DOHH2 (cell line): ENCODE data around the gene NUTM2F.

Source experiments
- H3F3A ChIP-seq: fragments of 200-600 bp; sonication (generic), shearing (Covaris generic); 2 replicates; pipeline ENCODE4 v1.6.0; 2016; ENCODE audit warnings: antibody characterized with exemption, mild to moderate bottlenecking; ENCODE audit not compliant: control insufficient read depth, insufficient read depth
- H3K27ac ChIP-seq: fragments of 200-600 bp; sonication (generic); 2 replicates; pipeline ENCODE4 v1.5.1; 2014; ENCODE audit warnings: low read depth, mild to moderate bottlenecking, low read length, moderate library complexity
- H3K27me3 ChIP-seq: fragments of 200-600 bp; sonication (generic); 2 replicates; pipeline ENCODE4 v1.6.1; 2014; ENCODE audit warnings: mild to moderate bottlenecking, low read length, mixed read lengths; ENCODE audit not compliant: control insufficient read depth
- H3K36me3 ChIP-seq: fragments of 200-600 bp; sonication (generic); 2 replicates; pipeline ENCODE4 v1.6.1; 2014; ENCODE audit warnings: mild to moderate bottlenecking, low read length, moderate library complexity, mixed read lengths; ENCODE audit not compliant: control insufficient read depth
- H3K4me1 ChIP-seq: fragments of 200-600 bp; sonication (generic); 2 replicates; pipeline ENCODE4 v1.6.1; 2014; ENCODE audit warnings: mild to moderate bottlenecking, low read length, mixed read lengths; ENCODE audit not compliant: control insufficient read depth
- H3K4me2 ChIP-seq: fragments of 200-600 bp; sonication (generic); 2 replicates; pipeline ENCODE4 v1.6.0; 2014; ENCODE audit warnings: mild to moderate bottlenecking, low read length, moderate library complexity
- H3K4me3 ChIP-seq: fragments of 200-600 bp; sonication (generic); 2 replicates; pipeline ENCODE4 v1.5.1; 2014; ENCODE audit warnings: mild to moderate bottlenecking, low read length, mixed read lengths
- H3K79me2 ChIP-seq: fragments of 200-600 bp; sonication (generic); 2 replicates; pipeline ENCODE4 v1.6.1; 2014; ENCODE audit warnings: mild to moderate bottlenecking, low read length, mixed read lengths; ENCODE audit not compliant: control insufficient read depth
- H3K9me2 ChIP-seq: fragments of 200-600 bp; sonication (generic); replicated peaks from 2 replicates; pipeline ENCODE4 v1.6.1; 2014; ENCODE audit warnings: mild to moderate bottlenecking, low read length, mixed read lengths; ENCODE audit not compliant: control insufficient read depth
- H3K9me3 ChIP-seq: fragments of 200-600 bp; sonication (generic); 2 replicates; pipeline ENCODE4 v1.6.1; 2014; ENCODE audit warnings: antibody characterized with exemption, low read length, mixed read lengths; ENCODE audit not compliant: control insufficient read depth, insufficient read depth
- H4K20me1 ChIP-seq: fragments of 200-600 bp; sonication (generic); 2 replicates; pipeline ENCODE4 v1.6.0; 2014; ENCODE audit warnings: low read depth, mild to moderate bottlenecking, antibody characterized with exemption, low read length, moderate library complexity; ENCODE audit not compliant: control insufficient read depth, insufficient read depth
- EZH2phosphoT487 ChIP-seq: fragments of 200-600 bp; sonication (generic); IDR thresholded peaks from 2 replicates; pipeline ENCODE4 v1.6.1; 2017; ENCODE audit warnings: borderline replicate concordance, mild to moderate bottlenecking, antibody characterized with exemption, low read length, moderate library complexity, mixed read lengths
- TF ChIP-seq, protein P1 (sequence below): fragments of 200-600 bp; sonication (generic); IDR thresholded peaks from one replicate; pipeline ENCODE4 v1.5.1; 2014; ENCODE audit warnings: antibody characterized with exemption, mild to moderate bottlenecking, low read depth, low read length; ENCODE audit not compliant: poor library complexity, severe bottlenecking

NUTM2F gene

DNA sequence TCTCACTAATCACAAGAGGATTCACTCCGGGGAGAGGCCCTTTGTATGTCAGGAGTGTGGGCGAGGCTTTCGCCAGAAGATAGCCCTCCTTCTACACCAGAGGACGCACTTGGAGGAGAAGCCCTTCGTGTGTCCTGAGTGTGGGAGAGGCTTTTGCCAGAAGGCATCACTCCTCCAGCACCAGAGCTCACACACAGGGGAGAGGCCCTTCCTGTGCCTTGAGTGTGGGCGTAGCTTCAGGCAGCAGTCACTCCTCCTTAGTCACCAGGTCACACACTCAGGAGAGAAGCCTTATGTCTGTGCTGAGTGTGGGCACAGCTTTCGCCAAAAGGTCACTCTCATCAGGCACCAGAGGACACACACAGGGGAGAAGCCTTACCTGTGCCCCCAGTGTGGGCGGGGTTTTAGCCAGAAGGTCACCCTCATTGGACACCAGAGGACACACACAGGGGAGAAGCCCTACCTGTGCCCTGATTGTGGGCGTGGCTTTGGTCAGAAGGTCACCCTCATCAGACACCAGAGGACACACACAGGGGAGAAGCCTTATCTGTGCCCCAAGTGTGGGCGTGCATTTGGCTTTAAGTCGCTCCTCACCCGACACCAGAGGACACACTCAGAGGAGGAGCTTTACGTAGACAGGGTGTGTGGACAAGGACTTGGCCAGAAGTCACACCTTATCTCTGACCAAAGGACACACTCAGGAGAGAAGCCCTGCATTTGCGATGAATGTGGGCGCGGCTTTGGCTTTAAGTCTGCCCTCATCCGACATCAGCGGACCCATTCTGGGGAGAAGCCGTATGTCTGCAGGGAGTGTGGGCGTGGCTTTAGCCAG lies 27.8 kb downstream of the NUTM2F start:
- TF ChIP-seq, protein P1, sequence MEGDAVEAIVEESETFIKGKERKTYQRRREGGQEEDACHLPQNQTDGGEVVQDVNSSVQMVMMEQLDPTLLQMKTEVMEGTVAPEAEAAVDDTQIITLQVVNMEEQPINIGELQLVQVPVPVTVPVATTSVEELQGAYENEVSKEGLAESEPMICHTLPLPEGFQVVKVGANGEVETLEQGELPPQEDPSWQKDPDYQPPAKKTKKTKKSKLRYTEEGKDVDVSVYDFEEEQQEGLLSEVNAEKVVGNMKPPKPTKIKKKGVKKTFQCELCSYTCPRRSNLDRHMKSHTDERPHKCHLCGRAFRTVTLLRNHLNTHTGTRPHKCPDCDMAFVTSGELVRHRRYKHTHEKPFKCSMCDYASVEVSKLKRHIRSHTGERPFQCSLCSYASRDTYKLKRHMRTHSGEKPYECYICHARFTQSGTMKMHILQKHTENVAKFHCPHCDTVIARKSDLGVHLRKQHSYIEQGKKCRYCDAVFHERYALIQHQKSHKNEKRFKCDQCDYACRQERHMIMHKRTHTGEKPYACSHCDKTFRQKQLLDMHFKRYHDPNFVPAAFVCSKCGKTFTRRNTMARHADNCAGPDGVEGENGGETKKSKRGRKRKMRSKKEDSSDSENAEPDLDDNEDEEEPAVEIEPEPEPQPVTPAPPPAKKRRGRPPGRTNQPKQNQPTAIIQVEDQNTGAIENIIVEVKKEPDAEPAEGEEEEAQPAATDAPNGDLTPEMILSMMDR, result no peak
- no peak for TF ChIP-seq EZH2phosphoT487
- Histone ChIP-seq H4K20me1 (no peaks in the 10 kb centered on the region), H3F3A (no peaks in the 10 kb centered on the region), H3K9me3 (no peaks in the 10 kb centered on the region), H3K4me3 (no peak overlapping the region), H3K4me1 (no peaks in the 10 kb centered on the region), H3K4me2 (no peak overlapping the region), H3K36me3 (no peaks in the 10 kb centered on the region), H3K27me3 (no peaks in the 10 kb centered on the region), H3K27ac (no peak overlapping the region), H3K9me2 (no peaks in the 10 kb centered on the region), H3K79me2 (no peaks in the 10 kb centered on the region)

DNA sequence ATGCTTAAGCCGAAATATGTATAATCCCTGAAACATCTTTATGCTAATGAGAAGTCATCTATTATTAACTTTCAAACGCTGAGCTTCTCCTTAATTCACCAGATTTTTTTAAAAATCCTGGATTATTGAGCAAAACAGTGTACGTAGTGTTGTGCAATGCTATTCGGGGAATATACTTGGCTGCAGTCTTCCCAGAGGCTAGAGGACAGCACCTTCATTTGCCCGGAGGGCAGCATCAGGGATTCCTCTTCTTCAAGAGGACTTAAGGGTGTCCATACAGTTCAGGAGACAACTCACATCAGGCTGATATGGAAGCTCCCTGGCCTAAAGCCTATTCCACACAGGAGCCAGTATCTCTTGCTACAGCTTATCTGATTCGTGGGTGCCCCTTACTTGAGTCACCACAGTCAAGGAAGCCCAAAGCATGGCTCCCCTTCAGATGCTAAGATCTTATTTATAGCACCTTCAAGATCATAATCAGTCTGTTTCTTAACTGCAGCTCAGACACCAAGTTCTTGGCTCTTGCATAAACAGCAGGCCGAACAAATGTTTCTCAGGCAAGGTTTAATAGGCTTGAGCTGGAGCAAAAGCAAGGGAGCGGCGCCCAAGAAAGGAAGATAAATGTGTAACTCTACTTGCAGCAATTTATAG lies 29.4 kb downstream of the NUTM2F start:
- no peaks in the 10 kb centered on the region for H3K27me3 ChIP-seq
- TF ChIP-seq, protein P1, result no peak
- TF ChIP-seq EZH2phosphoT487, result no peak
- no peaks in the 10 kb centered on the region for H3K36me3 ChIP-seq
- no peak overlapping the region for H3K4me3 ChIP-seq
- no peak overlapping the region for H3K27ac ChIP-seq
- no peaks in the 10 kb centered on the region for H3K79me2 ChIP-seq
- H3K9me2 ChIP-seq, result no peaks in the 10 kb centered on the region
- no peaks in the 10 kb centered on the region for H4K20me1 ChIP-seq
- H3K9me3 ChIP-seq, result no peaks in the 10 kb centered on the region
- no peaks in the 10 kb centered on the region for H3K4me1 ChIP-seq
- H3K4me2 ChIP-seq, result no peak overlapping the region
- no peaks in the 10 kb centered on the region for H3F3A ChIP-seq

DNA sequence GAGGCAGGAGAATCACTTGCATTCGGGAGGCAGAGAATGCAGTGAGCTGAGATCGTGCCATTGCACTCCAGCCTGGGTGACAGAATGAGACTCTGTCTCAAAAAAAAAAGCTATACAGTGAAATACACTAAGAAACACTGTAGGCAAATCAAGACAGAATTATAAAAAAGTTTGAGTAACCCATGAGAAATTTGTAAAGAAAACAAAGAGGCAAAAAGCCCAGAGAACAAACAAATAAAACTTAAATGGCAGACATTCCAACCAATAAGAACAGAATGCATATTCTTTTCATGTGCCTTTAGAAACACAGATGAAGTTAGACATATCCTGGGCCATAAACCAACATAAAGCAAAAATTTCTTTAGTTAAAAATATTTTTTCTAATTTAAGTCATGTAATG lies 38.8 kb downstream of the NUTM2F start:
- H3K4me2 ChIP-seq, result no peak overlapping the region
- H3K27ac ChIP-seq, result no peak overlapping the region
- no peaks in the 10 kb centered on the region for H3K4me1 ChIP-seq
- H3K4me3 ChIP-seq, result no peak overlapping the region
- TF ChIP-seq, protein P1, result no peak
- TF ChIP-seq EZH2phosphoT487, result no peak
- no peaks in the 10 kb centered on the region for H3F3A ChIP-seq
- no peaks in the 10 kb centered on the region for H4K20me1 ChIP-seq
- H3K9me2 ChIP-seq, result no peaks in the 10 kb centered on the region
- no peaks in the 10 kb centered on the region for H3K79me2 ChIP-seq
- no peaks in the 10 kb centered on the region for H3K9me3 ChIP-seq
- H3K27me3 ChIP-seq, result no peaks in the 10 kb centered on the region
- peaks cover 26% of the 10 kb centered on the region for H3K36me3 ChIP-seq
